Measurements from ENCODE around the gene CTAG1A. TPM values are rescaled to one million over a fixed set of nuclear protein-coding genes. Genes with fewer than 3 reads are reported as not detected.

Gene CTAG1A
- total RNA-seq, 1 experiment from 2014 or later, result not detected

- Histone ChIP-seq H3K79me1 (ENCODE audit: insufficient read depth, low read depth, low read length, poor library complexity, severe bottlenecking) (no peaks in the 10 kb centered on the region), H2BK120ac (ENCODE audit: low read depth, low read length, poor library complexity, severe bottlenecking) (no peak overlapping the region), H3K14ac (ENCODE audit: insufficient read depth, low read length) (no peak overlapping the region), H3T11ph (ENCODE audit: low read length) (no peak overlapping the region), H3K23me2 (ENCODE audit: insufficient read length, low read depth, low read length, poor library complexity, severe bottlenecking) (no peaks in the 10 kb centered on the region), H3K9ac (ENCODE audit: extremely low read depth, insufficient read length, low read length) (no peak overlapping the region), H2BK5ac (ENCODE audit: insufficient read length, low read length) (no peak overlapping the region), H3K4me2 (ENCODE audit: insufficient read depth, insufficient read length, low read length) (no peak overlapping the region), H4K8ac (replicated peaks; ENCODE audit: insufficient read length, low read depth, low read length) (no peak overlapping the region), H3K4ac (ENCODE audit: low read depth, low read length) (no peak overlapping the region), H2BK15ac (ENCODE audit: low read depth, low read length) (no peak overlapping the region), H4K91ac (ENCODE audit: insufficient read length, low read depth, low read length) (no peak overlapping the region), H3K56ac (ENCODE audit: insufficient read length, low read depth, low read length) (no peak overlapping the region), H3K79me2 (ENCODE audit: insufficient read depth, low read length) (no peaks in the 10 kb centered on the region), H4K5ac (ENCODE audit: insufficient read length, low read depth, low read length) (no peak overlapping the region), H2BK12ac (ENCODE audit: insufficient read length, low read depth, low read length) (no peak overlapping the region), H3K9me3 (ENCODE audit: control insufficient read depth, low read depth, low read length) (peaks cover 69% of the 10 kb centered on the region), H2AK5ac (ENCODE audit: insufficient read length, low read length) (no peak overlapping the region), H2AFZ (ENCODE audit: low read length) (no peak overlapping the region), H3K27ac (ENCODE audit: insufficient read length, low read depth, low read length) (no peak overlapping the region), H2BK20ac (ENCODE audit: low read depth, low read length, poor library complexity, severe bottlenecking) (no peak overlapping the region), H3K27me3 (ENCODE audit: insufficient read depth, low read length) (no peaks in the 10 kb centered on the region), H3K4me1 (ENCODE audit: insufficient read depth, low read length) (no peaks in the 10 kb centered on the region), H3K23ac (ENCODE audit: insufficient read length, low read depth, low read length) (no peak overlapping the region), H4K20me1 (ENCODE audit: control insufficient read depth, insufficient read depth, insufficient read length) (no peaks in the 10 kb centered on the region), H3K18ac (ENCODE audit: insufficient read length, low read depth, low read length) (no peak overlapping the region)
- Mint-ChIP-seq H3K27ac (no peak overlapping the region), H3K4me3 (no peak overlapping the region), H3K27me3 (ENCODE audit: low read depth) (no peaks in the 10 kb centered on the region; the same call in 1 of the 2 replicates), H3K4me1 (peaks cover 13 to 21% of the 10 kb centered on the region in 2 experiments), H3K9me3 (peaks cover 74 to 82% of the 10 kb centered on the region in 2 experiments), H3K36me3 (ENCODE audit: insufficient read depth in 1 of 3, low read depth in 3 of 3) (peaks cover 15 to 16% (median 16%) of the 10 kb centered on the region in 3 experiments)
- TF ChIP-seq CTCF (conservative IDR thresholded peaks at IDR 0.05), result no peak
- WGBS (ENCODE audit: extremely low coverage, insufficient read length, low lambda C conversion rate), result no CpG with 5 or more reads among the region's 15 CpGs
- DNase-seq, result no peak
Measured at GRCh38 chrX:154600759-154601374, 15.9 kb downstream of the CTAG1A start.
